Spleen (tissue), 7 donors: ENCODE data around the gene FOXC2.

Source experiments
- POLR2A ChIP-seq, 3 donors: fragments of 450-650 bp; IDR thresholded peaks; one replicate each; pipeline ENCODE4 v1.5.1; 2017; ENCODE audit warnings: antibody characterized with exemption in 3 of 3, mild to moderate bottlenecking in 1 of 3
- TF ChIP-seq, protein P1 (sequence below), 11 experiments: fragments of 200-600 bp in 7 of 11; fragments of 450-650 bp in 4 of 11; sonication (generic) in 4 of 11; IDR thresholded peaks in 8 of 11; conservative IDR thresholded peaks in 3 of 11; 1 replicate in 7 of 11; 2 replicates in 4 of 11; pipeline versions ENCODE4 v1.4.0 to v1.8.0; 2016 to 2021; ENCODE audit warnings: antibody characterized with exemption in 11 of 11, inconsistent platforms in 4 of 11, mild to moderate bottlenecking in 1 of 11
- donor health status: DM: no; HTN: no; CAD: no; lungs with moderate emphysema.
- donor health status: DM: no; HTN: no; CAD: no.
- donor health status: DM: no; HTN: no; CAD: no.

DNA sequence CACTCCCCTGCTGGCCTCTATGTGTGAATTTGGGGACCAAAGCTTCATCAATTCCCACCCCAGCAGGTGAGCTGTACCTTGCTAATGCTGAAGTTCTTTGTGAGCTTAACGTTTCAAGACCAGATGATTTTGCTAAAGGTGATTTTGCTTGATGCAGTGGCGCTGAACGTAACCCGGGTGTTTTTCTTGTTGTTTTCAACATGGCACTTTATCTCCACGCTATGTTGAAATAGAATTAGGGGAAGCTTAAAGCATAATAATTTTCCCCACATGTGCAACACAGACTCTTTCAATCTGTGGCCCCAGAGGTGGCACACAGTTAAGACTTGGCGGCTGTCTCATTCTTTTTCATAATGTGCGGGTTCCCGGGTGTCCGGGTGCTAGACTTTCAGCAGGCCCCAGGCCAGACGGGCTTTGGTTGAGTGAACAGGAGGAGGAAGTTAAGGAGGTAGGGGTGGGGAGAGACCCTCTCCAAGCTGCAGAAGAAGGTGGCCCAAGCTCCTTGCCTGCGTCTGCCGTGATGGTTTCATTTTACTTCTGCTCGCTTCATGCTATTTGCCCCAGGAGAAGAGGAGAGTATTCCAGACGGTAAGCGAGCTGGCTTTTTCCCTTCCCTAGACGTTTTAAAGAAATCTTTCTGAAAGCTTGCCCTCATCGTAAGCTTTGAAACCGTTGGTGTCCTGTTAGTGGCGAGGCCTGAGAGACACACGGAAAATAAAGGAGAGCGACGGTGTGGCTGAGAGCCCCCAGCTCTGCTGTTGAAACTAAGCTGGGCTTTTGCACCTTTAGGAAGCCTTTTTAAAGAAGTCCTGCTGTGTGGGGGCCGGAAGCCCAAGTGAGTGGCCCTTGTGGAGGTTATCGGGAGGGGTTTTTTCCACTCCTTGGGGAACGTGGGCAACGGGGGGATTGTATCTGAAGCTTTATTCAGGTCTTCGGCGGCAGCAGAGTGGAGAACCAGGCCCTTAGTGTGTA, 4.2 kb downstream of the FOXC2 start:
- TF ChIP-seq, protein P1, sequence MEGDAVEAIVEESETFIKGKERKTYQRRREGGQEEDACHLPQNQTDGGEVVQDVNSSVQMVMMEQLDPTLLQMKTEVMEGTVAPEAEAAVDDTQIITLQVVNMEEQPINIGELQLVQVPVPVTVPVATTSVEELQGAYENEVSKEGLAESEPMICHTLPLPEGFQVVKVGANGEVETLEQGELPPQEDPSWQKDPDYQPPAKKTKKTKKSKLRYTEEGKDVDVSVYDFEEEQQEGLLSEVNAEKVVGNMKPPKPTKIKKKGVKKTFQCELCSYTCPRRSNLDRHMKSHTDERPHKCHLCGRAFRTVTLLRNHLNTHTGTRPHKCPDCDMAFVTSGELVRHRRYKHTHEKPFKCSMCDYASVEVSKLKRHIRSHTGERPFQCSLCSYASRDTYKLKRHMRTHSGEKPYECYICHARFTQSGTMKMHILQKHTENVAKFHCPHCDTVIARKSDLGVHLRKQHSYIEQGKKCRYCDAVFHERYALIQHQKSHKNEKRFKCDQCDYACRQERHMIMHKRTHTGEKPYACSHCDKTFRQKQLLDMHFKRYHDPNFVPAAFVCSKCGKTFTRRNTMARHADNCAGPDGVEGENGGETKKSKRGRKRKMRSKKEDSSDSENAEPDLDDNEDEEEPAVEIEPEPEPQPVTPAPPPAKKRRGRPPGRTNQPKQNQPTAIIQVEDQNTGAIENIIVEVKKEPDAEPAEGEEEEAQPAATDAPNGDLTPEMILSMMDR (IDR thresholded peaks at IDR 0.05 in 8 of 11, conservative IDR thresholded peaks at IDR 0.05 in 3 of 11), result no peak
- TF ChIP-seq POLR2A (IDR thresholded peaks at IDR 0.05), result no peak
